ENCODE results near the gene NANOS3. TPM values are rescaled to one million over a fixed set of nuclear protein-coding genes. Genes with fewer than 3 reads are reported as not detected.

The NANOS3 gene
- total and polyA plus RNA-seq, 2 experiments from 2014 or later: 2.7 TPM; not detected in 1

DNA sequence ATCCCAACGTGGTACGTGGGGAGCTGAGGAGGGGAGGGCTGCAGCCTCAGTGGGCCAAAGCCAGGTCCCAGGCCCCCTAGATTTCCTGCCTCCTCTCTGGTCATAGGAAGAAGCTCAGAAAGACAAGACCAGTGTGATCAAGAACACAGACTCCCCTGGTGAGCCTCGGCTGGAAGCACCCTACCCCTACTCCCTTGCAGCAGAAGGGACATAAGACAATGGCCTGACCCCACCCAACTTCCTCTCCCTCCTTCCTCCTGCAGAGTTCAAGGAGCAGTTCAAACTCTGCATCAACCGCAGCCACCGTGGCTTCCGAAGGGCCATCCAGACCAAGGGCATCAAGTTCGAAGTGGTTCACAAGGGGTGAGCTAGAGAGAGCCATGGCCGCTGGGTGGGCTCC lies 49.8 kb downstream of the NANOS3 start:
- H3K27me3 ChIP-seq (replicated peaks; ENCODE audit: insufficient read depth): no peaks in the 10 kb centered on the region
- in situ Hi-C loops (cut with MboI): no loop called here
- TF ChIP-seq EZH2 (IDR thresholded peaks at IDR 0.05; ENCODE audit: insufficient read depth, poor library complexity, severe bottlenecking): no peak
- TF ChIP-seq EZH2phosphoT487 (IDR thresholded peaks at IDR 0.05; ENCODE audit: insufficient read depth, low read depth): no peak
- no peaks in the 10 kb centered on the region for H3K9me2 ChIP-seq (ENCODE audit: insufficient read depth)
- H3K36me3 ChIP-seq (ENCODE audit: low read depth): peaks cover 9% of the 10 kb centered on the region; the same call in 1 of the 2 replicates
- 86 to 90% methylated on average over 8 of the region's 8 CpGs for WGBS, 2 experiments (ENCODE audit: low coverage in 1 of 2, low lambda C conversion rate in 2 of 2, missing lambda C conversion rate in 2 of 2)
- H3K79me2 ChIP-seq (ENCODE audit: insufficient read depth): no peaks in the 10 kb centered on the region
- H4K20me1 ChIP-seq (ENCODE audit: insufficient read depth): no peaks in the 10 kb centered on the region
- no peak overlapping the region for H2AFZ ChIP-seq
- no peak overlapping the region for H3K9ac ChIP-seq
- H3F3A ChIP-seq (ENCODE audit: insufficient read depth): no peaks in the 10 kb centered on the region
- no peak overlapping the region for H3K4me2 ChIP-seq (ENCODE audit: unreplicated experiment)
- H3K9me3 ChIP-seq (ENCODE audit: low read depth): no peaks in the 10 kb centered on the region
- no peak overlapping the region for H3K27ac ChIP-seq
- H3K4me1 ChIP-seq (ENCODE audit: insufficient read depth): no peaks in the 10 kb centered on the region
- no peak overlapping the region for H3K4me3 ChIP-seq
- DNase-seq: no peak

DNA sequence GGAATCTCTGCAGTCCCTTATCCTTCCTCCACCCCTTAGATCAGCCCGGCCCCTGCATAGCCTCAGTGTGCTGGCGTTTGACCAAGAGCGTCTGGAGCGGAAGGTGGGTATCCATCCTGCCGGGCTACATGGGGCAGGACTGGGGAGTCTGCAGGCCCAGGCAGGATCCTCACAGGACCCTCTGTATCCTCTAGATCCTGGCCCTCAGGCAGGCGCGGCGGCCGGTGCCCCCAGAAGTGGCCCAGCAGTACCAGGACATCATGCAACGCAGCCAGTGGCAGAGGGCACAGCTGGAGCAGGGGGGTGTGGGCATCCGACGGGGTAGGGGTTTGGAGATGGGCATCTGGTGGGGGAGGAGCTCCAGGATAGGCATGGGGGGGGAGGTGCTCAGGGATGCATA lies 52.4 kb downstream of the NANOS3 start:
- WGBS, 2 experiments (ENCODE audit: low coverage in 1 of 2, low lambda C conversion rate in 2 of 2, missing lambda C conversion rate in 2 of 2): 89 to 93% methylated on average over 12 of the region's 12 CpGs
- Histone ChIP-seq H4K20me1 (ENCODE audit: insufficient read depth) (no peaks in the 10 kb centered on the region), H2AFZ (no peak overlapping the region), H3K9me2 (ENCODE audit: insufficient read depth) (no peaks in the 10 kb centered on the region), H3K27me3 (replicated peaks; ENCODE audit: insufficient read depth) (no peaks in the 10 kb centered on the region), H3K4me1 (ENCODE audit: insufficient read depth) (no peaks in the 10 kb centered on the region), H3K9me3 (ENCODE audit: low read depth) (no peaks in the 10 kb centered on the region), H3K9ac (no peak overlapping the region), H3F3A (ENCODE audit: insufficient read depth) (no peaks in the 10 kb centered on the region), H3K4me3 (no peak overlapping the region), H3K27ac (no peak overlapping the region), H3K79me2 (ENCODE audit: insufficient read depth) (no peaks in the 10 kb centered on the region), H3K36me3 (ENCODE audit: low read depth) (no peaks in the 10 kb centered on the region; the same call in 1 of the 2 replicates), H3K4me2 (ENCODE audit: unreplicated experiment) (no peak overlapping the region)
- TF ChIP-seq EZH2phosphoT487 (IDR thresholded peaks at IDR 0.05; ENCODE audit: insufficient read depth, low read depth): no peak
- no peak for TF ChIP-seq EZH2 (IDR thresholded peaks at IDR 0.05; ENCODE audit: insufficient read depth, poor library complexity, severe bottlenecking)
- in situ Hi-C loops (cut with MboI): no loop called here
- DNase-seq: no peak

DNA sequence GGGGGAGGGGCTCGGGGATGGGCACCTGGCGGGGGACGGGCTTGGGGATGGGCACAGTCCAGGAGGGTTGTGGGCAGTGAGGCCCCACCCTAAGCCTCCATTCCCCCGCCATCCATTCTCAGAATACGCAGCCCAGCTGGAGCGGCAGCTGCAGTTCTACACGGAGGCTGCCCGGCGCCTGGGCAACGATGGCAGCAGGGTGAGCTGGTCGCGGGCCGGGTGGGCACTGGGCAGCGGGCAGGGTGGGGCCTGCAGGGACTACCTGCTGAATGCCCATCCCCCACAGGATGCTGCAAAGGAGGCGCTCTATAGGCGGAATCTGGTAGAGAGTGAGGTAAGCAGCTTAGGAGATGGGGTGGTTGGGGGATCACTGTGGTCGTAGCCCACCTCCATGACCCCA lies 53.0 kb downstream of the NANOS3 start:
- H3K9me2 ChIP-seq (ENCODE audit: insufficient read depth): no peaks in the 10 kb centered on the region
- no peak overlapping the region for H2AFZ ChIP-seq
- no peaks in the 10 kb centered on the region for H3K9me3 ChIP-seq (ENCODE audit: low read depth)
- H3F3A ChIP-seq (ENCODE audit: insufficient read depth): no peaks in the 10 kb centered on the region
- no peak for DNase-seq
- H3K4me2 ChIP-seq (ENCODE audit: unreplicated experiment): no peak overlapping the region
- WGBS, 2 experiments (ENCODE audit: low coverage in 1 of 2, low lambda C conversion rate in 2 of 2, missing lambda C conversion rate in 2 of 2): 89 to 97% methylated on average over 12 to 17 of the region's 17 CpGs
- H3K9ac ChIP-seq: no peak overlapping the region
- H3K36me3 ChIP-seq (ENCODE audit: low read depth): no peaks in the 10 kb centered on the region; the same call in 1 of the 2 replicates
- H3K27me3 ChIP-seq (replicated peaks; ENCODE audit: insufficient read depth): no peaks in the 10 kb centered on the region
- no peaks in the 10 kb centered on the region for H3K79me2 ChIP-seq (ENCODE audit: insufficient read depth)
- in situ Hi-C loops (cut with MboI): no loop called here
- no peak for TF ChIP-seq EZH2 (IDR thresholded peaks at IDR 0.05; ENCODE audit: insufficient read depth, poor library complexity, severe bottlenecking)
- TF ChIP-seq EZH2phosphoT487 (IDR thresholded peaks at IDR 0.05; ENCODE audit: insufficient read depth, low read depth): no peak
- H4K20me1 ChIP-seq (ENCODE audit: insufficient read depth): no peaks in the 10 kb centered on the region
- no peaks in the 10 kb centered on the region for H3K4me1 ChIP-seq (ENCODE audit: insufficient read depth)
- H3K4me3 ChIP-seq: no peak overlapping the region
- H3K27ac ChIP-seq: no peak overlapping the region

MicroRNA genes within 50 kb of the gene (microRNA counts, 767-probe panel; counts per million panel counts)
- microRNA hsa-miR-181c-5p: 447 counts per million, percentile 86 among the panel's probes with 10 or more counts
- 10,228 counts per million, percentile 100 among the panel's probes with 10 or more counts for microRNA hsa-miR-23a-3p
- 7,735 counts per million, percentile 97 among the panel's probes with 10 or more counts for microRNA hsa-miR-24-3p
- microRNA hsa-miR-27a-3p: 447 counts per million, percentile 86 among the panel's probes with 10 or more counts

Small RNA genes within 50 kb of the gene (microRNA-seq; reads per million reads assigned to microRNA genes)
- gene MIR181C (ENCODE audit: borderline number of aligned reads) (441 reads per million, percentile 66 among the genes with 10 or more reads in this experiment), gene MIR181D (ENCODE audit: borderline number of aligned reads) (476 reads per million, percentile 67 among the genes with 10 or more reads in this experiment)

Small RNA genes within 50 kb of the gene (small RNA-seq; reads per million reads assigned to genes)
- gene MIR181C (ENCODE audit: low read depth, low replicate concordance) (10.3 reads per million, percentile 85 among the genes with 10 or more reads in this experiment), gene MIR181D (ENCODE audit: low read depth, low replicate concordance) (3.7 reads per million, percentile 76 among the genes with 10 or more reads in this experiment)

Other genes with a start within 250 kb of the NANOS3 start
- gene MRI1, start 112.6 kb upstream of the NANOS3 start, total RNA-seq (2014; rRNA removed; shearing (Covaris generic)): 39.7 and 60.6 TPM in 2 replicates
- gene MRI1, start 112.6 kb upstream of the NANOS3 start, polyA plus RNA-seq (2016; fragmentation: Nextera tagmentation; extraction: Ambion mirVana): 14.3 and 16.5 TPM in 2 replicates
- gene C19orf53, start 102.7 kb upstream of the NANOS3 start, total RNA-seq (2014; rRNA removed; shearing (Covaris generic)): 115 and 122 TPM in 2 replicates
- gene C19orf53, start 102.7 kb upstream of the NANOS3 start, polyA plus RNA-seq (2016; fragmentation: Nextera tagmentation; extraction: Ambion mirVana): 309 TPM in 2 replicates
- 2.9 and 3.0 TPM in 2 replicates for gene ZSWIM4, start 81.7 kb upstream of the NANOS3 start, total RNA-seq (2014; rRNA removed; shearing (Covaris generic))
- gene ZSWIM4, start 81.7 kb upstream of the NANOS3 start, polyA plus RNA-seq (2016; fragmentation: Nextera tagmentation; extraction: Ambion mirVana): 0.35 and 0.81 TPM in 2 replicates
- 0.11 TPM in 1 of 2 replicates, not detected in the other for gene BRME1, start 29.0 kb downstream of the NANOS3 start, total RNA-seq (2014; rRNA removed; shearing (Covaris generic))
- gene BRME1, start 29.0 kb downstream of the NANOS3 start, polyA plus RNA-seq (2016; fragmentation: Nextera tagmentation; extraction: Ambion mirVana): 0.63 and 2.1 TPM in 2 replicates
- gene CC2D1A, start 29.1 kb downstream of the NANOS3 start, total RNA-seq (2014; rRNA removed; shearing (Covaris generic)): 20.6 and 22.8 TPM in 2 replicates
- gene CC2D1A, start 29.1 kb downstream of the NANOS3 start, polyA plus RNA-seq (2016; fragmentation: Nextera tagmentation; extraction: Ambion mirVana): 15.8 and 16.9 TPM in 2 replicates
- 6.2 and 9.2 TPM in 2 replicates for gene PODNL1, start 61.3 kb downstream of the NANOS3 start, total RNA-seq (2014; rRNA removed; shearing (Covaris generic))
- gene PODNL1, start 61.3 kb downstream of the NANOS3 start, polyA plus RNA-seq (2016; fragmentation: Nextera tagmentation; extraction: Ambion mirVana): 36.8 and 45.3 TPM in 2 replicates
- 10.6 and 11.5 TPM in 2 replicates for gene DCAF15, start 75.4 kb downstream of the NANOS3 start, total RNA-seq (2014; rRNA removed; shearing (Covaris generic))
- 9.3 and 10.5 TPM in 2 replicates for gene DCAF15, start 75.4 kb downstream of the NANOS3 start, polyA plus RNA-seq (2016; fragmentation: Nextera tagmentation; extraction: Ambion mirVana)
- gene RFX1, start 129.2 kb downstream of the NANOS3 start, total RNA-seq (2014; rRNA removed; shearing (Covaris generic)): 1.9 and 2.5 TPM in 2 replicates
- 1.6 and 1.7 TPM in 2 replicates for gene RFX1, start 129.2 kb downstream of the NANOS3 start, polyA plus RNA-seq (2016; fragmentation: Nextera tagmentation; extraction: Ambion mirVana)
- not detected in 2 replicates for gene RLN3, start 151.0 kb downstream of the NANOS3 start, total RNA-seq (2014; rRNA removed; shearing (Covaris generic))
- gene RLN3, start 151.0 kb downstream of the NANOS3 start, polyA plus RNA-seq (2016; fragmentation: Nextera tagmentation; extraction: Ambion mirVana): not detected in 2 replicates
- gene IL27RA, start 154.6 kb downstream of the NANOS3 start, total RNA-seq (2014; rRNA removed; shearing (Covaris generic)): 7.5 and 8.5 TPM in 2 replicates
- gene IL27RA, start 154.6 kb downstream of the NANOS3 start, polyA plus RNA-seq (2016; fragmentation: Nextera tagmentation; extraction: Ambion mirVana): 5.8 and 7.1 TPM in 2 replicates
- gene PALM3, start 184.9 kb downstream of the NANOS3 start, total RNA-seq (2014; rRNA removed; shearing (Covaris generic)): 0.25 TPM in 1 of 2 replicates, not detected in the other
- 0.15 TPM in 1 of 2 replicates, not detected in the other for gene PALM3, start 184.9 kb downstream of the NANOS3 start, polyA plus RNA-seq (2016; fragmentation: Nextera tagmentation; extraction: Ambion mirVana)
- 1.3 TPM in 1 of 2 replicates, not detected in the other for gene MISP3, start 195.7 kb downstream of the NANOS3 start, total RNA-seq (2014; rRNA removed; shearing (Covaris generic))
- 2.0 and 2.7 TPM in 2 replicates for gene MISP3, start 195.7 kb downstream of the NANOS3 start, polyA plus RNA-seq (2016; fragmentation: Nextera tagmentation; extraction: Ambion mirVana)
- gene C19orf67, start 208.6 kb downstream of the NANOS3 start, total RNA-seq (2014; rRNA removed; shearing (Covaris generic)): not detected in 2 replicates
- gene C19orf67, start 208.6 kb downstream of the NANOS3 start, polyA plus RNA-seq (2016; fragmentation: Nextera tagmentation; extraction: Ambion mirVana): not detected in 2 replicates
- gene SAMD1, start 213.6 kb downstream of the NANOS3 start, total RNA-seq (2014; rRNA removed; shearing (Covaris generic)): 42.5 and 50.8 TPM in 2 replicates
- 5.4 and 5.7 TPM in 2 replicates for gene SAMD1, start 213.6 kb downstream of the NANOS3 start, polyA plus RNA-seq (2016; fragmentation: Nextera tagmentation; extraction: Ambion mirVana)
- 37.4 and 67.8 TPM in 2 replicates for gene PRKACA, start 240.6 kb downstream of the NANOS3 start, total RNA-seq (2014; rRNA removed; shearing (Covaris generic))
- gene PRKACA, start 240.6 kb downstream of the NANOS3 start, polyA plus RNA-seq (2016; fragmentation: Nextera tagmentation; extraction: Ambion mirVana): 4.6 and 5.3 TPM in 2 replicates